ENCODE data around the gene FHL1. TPM values are rescaled to one million over a fixed set of nuclear protein-coding genes. Genes with fewer than 3 reads are reported as not detected.
A peak's percentile ranks its signal among the peaks of the same experiment; 100 is the strongest.

The FHL1 gene
- total RNA-seq, 1 donor from 2014 or later = 90.6 TPM

DNA sequence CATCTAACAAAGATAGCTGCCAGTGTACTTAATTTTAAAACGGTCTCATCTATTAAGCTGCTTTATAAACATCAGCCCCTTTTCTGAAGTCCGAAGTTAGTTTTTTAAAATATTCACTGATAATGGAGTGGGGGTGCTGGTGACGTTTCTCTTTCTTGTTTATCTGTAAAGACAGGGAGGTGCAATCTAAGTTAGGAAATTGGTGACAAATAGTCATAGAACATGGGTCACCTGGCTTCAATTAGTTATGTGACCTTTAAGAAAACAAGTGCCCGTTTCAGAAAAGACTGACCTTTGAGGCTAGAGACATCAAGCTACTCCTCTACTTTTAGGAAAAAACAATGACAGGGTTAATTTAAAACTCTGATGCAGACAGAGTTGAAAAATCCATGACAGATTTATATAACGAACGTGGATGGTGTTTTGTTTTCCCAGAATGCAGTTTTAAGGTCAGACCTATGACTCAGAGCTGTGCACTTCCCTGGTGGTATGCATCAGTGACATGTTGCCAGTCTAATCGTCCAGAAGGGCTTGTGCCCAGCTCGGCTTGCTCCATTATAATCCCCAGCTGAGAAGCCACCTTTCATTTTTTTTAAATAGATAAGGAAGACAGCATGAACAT is 38.2 kb downstream of the FHL1 start:
- DNase-seq (ENCODE audit: low read depth in 2 of 2) = peak; percentile 55 to 82

DNA sequence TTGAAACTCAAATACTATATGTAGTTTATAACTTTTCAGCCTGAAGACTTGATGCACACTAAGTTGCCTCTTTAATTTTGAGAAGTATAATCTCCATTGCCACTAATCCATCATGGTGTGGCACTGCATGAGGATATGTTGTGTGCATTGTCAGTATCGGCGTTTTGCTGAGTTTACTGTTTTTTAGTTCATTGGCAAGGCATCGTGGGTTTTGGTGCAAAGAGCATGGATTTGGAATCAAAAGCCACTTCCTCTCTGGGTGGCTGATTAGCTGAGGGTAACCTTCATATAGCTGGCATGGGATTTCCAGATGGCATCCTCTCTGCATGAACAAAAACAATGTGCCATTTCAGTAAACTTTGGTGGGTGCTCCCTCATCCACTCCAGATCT is 38.7 kb downstream of the FHL1 start:
- DNase-seq (ENCODE audit: low read depth in 2 of 2) = no peak

DNA sequence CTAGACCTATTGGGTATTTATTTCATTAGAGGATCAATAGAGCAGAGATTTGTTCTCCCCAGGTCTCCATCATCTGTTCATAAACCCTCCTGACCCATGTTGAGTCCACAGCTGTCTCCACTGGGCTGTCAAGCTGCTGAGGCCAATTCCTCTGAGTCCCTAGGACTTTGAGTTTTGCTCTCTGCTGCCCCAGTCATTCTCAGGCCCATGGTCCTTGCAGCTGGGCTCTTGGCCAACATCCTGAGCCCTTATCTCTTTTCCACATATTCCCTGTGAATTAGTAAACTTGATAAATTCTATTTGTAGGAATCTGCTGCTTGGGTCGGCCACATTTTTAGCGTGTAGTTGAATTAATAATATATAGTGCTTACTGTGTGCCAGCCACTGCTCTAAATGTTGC is 41.9 kb downstream of the FHL1 start:
- DNase-seq (ENCODE audit: low read depth in 2 of 2) = peak; percentile 60 to 82

DNA sequence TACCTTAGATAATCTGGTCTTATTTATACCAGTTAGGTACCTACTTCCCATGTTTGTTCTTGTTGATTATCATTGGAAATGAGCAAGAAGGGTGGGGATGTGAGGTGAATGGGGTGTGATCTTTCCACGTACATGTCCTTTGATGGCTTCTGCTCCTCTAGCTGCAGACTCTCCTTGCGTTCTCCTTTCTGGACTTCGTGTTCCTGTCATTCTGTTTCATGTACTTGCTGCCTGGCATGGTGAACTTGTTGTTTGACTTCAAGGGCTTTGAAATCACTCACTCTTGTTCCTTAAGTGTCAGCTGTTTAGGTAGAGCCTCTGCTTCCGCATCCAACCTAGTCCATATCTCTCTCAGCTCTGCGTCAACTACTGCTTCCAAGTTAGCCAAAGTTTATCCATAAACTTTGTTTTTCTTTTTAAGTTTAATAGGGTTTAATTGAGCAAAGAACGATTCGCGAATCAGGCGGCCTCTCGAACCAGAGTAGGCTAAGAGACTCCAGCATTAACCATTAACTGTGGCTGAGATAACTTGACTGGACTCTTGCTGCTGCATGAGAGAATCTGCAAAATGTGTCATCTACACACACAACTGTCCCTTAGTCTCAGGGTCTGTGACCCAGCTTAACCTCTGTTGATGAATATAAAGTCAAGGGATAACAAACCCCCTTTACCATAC is 42.8 kb downstream of the FHL1 start:
- DNase-seq (ENCODE audit: low read depth in 2 of 2) = no peak

DNA sequence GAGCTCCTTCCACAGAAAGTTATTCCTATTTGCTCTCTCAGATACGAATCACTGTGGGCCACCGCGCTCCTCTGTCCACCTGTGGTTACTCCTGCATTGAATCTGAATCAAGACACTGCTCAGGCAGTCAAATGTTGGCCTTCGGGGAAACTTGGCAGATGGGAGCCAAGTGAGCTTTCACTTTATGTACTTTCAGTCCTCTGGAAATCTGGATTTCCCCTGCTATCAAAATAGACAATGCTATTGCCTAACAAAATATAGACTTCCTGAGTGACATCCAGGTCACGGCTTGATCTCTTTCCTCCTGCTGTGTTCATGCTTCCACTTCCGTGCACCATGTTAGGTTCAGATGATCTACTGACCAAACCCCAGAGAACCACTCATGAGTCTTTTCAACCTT is 43.8 kb downstream of the FHL1 start:
- DNase-seq (ENCODE audit: low read depth in 2 of 2) = peak; percentile 82 to 84

DNA sequence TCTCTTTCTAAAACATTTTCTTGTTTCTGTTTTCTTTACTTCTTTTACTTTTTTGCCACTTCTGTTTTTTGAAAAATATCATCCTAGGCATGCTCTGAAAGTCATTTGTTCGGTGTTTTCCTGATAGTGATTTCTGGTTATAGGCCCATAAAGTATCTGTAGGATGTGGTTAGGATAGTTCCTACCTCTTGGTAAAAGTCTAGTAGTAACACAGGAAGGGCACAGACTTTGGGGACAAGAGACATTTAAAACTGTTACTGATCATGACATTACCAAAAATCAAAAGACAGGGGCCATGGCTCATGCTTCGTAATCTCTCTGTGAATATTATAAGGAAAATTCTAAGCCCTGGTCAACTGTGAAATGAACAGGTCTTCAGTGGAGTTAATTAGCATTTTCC is 44.8 kb downstream of the FHL1 start:
- DNase-seq (ENCODE audit: low read depth in 2 of 2) = no peak

DNA sequence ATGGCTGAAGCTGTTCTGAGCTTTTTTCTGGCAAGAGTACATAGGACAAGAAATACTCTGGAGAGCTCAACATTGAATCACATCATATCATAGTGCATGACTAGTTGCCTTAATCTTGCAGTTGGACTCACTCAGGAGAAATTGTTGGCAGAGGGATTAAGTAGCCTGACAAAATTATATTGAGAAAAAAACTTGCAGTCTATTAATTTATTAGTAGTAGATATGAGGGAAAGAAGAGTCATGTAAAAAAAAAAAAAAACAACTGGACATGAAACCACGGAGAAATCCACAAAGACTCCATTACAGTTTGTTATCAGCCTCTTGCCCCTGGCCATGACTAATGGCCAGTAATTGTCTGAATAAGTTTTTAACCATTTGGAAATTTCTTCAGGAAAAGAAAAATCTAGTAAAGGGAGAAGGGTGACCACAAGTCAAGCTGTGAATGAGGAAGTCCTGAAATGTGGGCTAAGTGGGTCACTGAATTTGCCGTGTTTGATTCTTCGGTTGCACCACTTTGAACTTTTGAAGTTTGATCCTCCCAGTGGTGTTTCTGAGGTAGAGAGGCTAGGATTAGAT is 45.6 kb downstream of the FHL1 start:
- DNase-seq (ENCODE audit: low read depth in 2 of 2) = no peak

DNA sequence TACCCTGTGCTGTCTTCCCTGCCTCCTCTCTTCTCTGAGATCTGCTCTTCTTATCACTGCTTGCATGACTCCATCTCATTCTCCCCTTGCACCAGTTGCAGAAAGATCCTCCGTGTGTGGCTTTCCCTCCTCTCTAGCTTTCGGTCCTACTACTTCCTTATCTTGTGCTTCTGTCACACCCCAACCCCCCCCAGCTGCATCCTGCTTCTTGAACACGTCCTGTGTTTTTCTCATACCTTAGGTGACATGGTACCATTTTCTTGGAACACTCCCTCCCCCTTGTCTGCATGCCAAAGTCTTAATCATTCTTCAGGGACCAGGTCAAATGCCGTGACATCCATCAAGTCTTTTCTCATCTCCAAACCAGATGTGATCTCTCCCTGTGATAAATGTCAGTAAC is 46.4 kb downstream of the FHL1 start:
- no peak for DNase-seq (ENCODE audit: low read depth in 2 of 2)

DNA sequence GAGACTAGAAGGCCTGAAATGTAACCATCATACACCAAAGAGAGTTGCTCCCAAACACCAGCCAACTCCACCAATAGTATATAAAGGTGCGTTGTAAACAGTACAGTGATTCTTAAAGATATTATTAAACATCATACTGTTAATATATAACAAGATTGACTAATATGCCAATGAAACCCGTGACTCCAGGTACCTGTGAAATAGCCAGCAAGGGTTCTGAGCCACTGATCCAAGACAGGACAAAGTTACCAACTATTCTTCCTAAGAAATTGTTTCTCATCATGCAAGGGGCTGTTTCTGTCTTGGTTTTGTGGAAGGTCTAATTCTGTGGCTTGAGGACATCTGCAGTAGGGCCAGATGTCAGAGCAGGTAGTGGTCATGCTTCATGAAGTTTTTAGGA is 47.2 kb downstream of the FHL1 start:
- no peak for DNase-seq (ENCODE audit: low read depth in 2 of 2)

DNA sequence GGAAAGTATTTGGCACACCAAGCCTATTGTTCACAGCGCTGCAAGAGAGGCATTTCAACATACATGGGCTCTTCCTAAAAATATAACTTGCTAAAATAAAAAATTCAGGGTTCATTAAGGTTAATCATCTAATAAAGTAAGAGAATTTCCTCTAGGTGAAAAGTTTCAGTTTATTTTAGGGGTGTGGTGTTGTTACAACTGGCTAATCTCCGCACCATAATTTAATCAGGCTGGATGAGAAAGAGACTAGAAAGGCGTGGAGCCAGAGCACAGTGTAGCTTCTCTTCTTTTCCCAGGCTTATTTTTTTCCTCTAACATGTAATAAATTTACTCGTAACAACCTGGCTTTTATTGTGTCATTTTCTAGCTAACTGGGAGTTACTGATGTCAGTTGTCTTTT is 47.9 kb downstream of the FHL1 start:
- DNase-seq (ENCODE audit: low read depth in 2 of 2) = peak; percentile 62 to 74

DNA sequence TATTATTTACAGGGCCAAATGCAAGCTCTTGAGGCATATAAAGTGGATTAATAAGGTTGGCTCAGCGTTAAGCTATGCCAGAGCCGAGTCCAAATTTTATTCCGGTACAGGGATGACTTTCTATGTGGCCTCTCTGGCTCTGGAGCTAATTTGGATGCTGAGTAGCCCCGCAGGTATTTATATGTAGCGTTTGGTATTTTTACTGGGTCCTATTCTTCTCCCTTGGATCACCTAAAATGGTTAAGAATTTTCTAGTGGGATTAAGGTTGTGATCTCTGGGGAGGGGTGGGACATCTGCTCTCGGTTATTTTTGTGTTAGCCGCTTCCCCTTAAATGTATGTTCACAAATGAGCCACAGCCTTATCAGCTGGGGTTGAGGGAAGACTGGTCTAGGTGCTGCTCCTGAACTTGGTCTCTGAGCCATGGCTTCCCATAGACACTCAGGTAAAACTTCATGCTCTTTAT is 49.4 kb downstream of the FHL1 start:
- DNase-seq (ENCODE audit: low read depth in 2 of 2) = no peak

DNA sequence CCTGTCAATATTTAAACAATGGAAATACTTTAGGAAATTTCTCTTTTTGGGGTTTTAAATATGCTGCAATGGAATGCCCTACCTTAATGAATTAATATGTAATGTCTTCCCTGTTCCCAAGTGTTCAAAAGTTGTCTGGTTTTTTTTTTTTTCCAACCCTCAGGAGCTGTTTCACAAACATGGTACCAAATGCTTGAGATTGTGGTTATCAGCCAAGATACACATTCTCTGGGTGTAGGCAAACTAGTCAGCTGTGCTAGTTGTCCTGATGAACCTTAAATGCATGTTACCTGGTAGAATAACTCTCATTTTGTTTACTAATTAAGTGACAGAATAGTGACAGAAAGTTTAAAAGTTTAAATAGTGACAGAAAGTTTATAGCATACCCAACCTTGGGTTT is 50.7 kb downstream of the FHL1 start:
- no peak for DNase-seq (ENCODE audit: low read depth in 2 of 2)

DNA sequence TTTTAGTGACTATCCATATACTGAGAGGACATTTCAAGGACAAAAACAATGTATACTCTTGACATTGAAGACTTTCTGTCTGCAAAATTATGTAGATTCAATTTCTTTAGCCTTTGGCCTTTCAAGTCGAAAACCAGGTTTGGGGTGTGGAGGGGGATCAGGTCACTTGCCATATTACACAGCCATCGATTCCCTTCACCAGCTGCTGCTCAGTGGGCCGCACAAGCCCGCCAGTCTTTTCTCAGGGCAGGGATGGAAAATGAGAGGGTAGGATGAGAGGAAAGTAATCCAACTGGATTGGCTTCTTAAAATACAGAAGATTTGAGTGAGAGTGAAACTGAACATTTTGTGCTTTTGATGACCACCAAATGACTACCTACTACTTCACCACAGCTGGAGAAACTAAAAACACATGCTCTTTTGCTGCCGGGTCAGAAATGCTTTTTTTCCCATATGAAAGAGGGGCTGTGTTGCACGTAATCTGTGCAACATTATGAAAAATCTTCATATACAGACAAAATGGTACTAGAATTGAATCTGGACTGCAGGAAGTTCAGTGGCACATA is 51.4 kb downstream of the FHL1 start:
- no peak for DNase-seq (ENCODE audit: low read depth in 2 of 2)

DNA sequence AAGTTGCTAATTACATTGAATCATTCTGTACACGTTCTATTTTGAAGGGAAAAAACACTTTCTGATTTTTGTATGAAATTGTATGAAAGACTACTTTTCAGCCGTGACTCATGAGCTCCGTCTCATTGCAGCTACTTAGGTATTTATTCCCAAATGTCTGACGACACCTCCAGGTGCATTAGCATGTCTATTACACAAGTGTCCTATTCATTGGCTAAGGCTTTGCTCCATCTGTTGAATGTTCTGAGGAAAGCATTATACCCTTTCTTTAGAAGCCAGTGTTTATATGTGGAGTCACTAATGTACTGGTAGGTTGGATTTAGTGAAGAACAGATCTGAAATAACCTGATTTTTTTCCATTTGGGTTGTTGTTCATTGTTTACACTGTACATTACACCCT is 52.0 kb downstream of the FHL1 start:
- DNase-seq (ENCODE audit: low read depth in 2 of 2) = no peak

DNA sequence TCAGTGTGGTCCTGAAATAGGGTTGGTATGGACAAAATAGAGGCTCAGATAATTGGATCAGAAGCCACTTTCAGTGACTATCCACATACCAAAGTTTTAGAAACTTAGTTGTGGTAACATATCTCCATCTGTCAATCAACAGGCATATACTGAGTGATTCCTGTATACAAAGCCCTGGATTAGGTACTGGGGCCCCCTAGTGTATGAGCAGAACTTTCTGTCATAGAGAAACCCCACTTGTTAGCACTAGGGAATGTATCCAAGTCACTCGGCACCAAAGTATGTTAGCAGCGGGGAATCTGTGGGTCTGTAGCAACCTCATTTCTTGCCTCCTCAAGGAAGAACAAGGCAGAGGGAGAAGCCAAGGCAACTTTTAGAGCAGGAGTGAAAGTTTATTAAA is 53.1 kb downstream of the FHL1 start:
- peak in 1 of 2 donors; percentile 68 for DNase-seq (ENCODE audit: low read depth in 2 of 2)

DNA sequence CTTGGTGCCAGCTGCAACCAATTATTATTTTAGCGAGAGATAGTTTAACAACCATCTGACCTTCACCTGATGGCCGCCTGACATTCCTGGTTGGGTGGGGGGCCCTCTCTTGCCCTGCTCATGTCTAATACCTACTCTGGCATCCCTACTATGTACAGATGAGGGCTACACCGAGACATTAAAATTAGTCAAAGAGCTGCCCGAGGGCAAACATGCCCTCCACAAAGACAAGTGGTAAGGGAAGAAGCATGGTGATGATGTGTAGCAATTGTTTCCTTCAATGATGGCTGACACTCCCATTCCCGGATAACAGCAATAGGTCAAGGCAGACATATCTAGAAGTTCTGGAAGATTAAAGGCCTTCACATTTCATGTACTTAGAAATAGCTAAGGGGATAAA is 54.3 kb downstream of the FHL1 start:
- DNase-seq (ENCODE audit: low read depth in 2 of 2) = no peak

DNA sequence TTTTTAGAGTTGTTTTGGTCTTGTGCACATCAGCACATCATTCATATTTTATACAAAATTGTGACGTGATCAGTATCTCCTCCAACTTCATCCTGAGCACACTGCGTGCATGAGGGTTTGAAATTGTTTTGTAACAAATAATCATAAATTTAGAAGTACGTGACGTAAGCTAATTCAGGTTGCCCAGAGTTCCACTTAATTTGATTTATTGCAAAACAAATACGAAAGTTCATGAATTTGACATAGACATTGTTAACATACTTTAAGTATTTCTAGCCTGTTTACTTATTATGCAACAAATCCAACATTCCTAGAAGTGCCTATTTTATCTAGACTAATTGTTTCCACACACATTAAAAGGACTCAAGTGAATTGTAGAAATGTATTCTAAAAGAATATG is 55.6 kb downstream of the FHL1 start:
- no peak for DNase-seq (ENCODE audit: low read depth in 2 of 2)

DNA sequence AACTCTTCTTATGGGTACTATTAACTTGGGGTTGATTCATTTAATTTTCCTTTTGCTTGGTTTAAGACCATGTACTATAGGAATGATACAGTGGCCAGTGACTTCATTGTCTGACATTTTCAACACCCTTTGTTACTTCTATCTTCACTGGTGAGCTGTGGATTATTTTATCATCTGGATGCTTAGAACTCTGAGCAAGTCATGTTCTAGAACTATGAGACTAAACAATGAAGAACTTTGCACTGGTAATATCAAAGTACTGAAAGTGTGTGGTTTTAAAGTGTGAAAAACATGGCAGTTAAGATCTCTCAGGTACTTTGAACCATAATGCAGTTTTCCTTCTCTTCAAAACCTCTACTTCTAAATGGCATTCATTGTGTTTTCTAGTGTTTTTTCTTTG is 56.1 kb downstream of the FHL1 start:
- no peak for DNase-seq (ENCODE audit: low read depth in 2 of 2)

DNA sequence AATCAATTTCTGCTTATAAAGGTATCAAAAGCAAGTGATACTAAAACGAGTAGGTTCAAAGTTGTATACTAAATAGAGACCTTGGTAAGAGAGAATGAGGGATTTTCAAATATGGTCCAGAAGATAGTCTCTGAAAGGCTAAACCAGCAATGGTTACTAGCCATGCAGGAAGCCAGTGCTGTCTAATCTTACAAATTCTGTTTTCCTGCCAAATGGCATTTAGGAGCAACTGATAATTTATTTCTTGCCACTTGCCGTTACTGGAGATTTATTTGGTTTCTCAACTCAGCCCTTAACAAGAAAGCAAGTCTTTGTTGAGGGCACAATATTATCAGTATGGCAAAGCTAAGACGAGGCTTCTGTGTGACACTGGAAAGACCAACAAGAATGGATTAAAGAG is 56.6 kb downstream of the FHL1 start:
- no peak for DNase-seq (ENCODE audit: low read depth in 2 of 2)

DNA sequence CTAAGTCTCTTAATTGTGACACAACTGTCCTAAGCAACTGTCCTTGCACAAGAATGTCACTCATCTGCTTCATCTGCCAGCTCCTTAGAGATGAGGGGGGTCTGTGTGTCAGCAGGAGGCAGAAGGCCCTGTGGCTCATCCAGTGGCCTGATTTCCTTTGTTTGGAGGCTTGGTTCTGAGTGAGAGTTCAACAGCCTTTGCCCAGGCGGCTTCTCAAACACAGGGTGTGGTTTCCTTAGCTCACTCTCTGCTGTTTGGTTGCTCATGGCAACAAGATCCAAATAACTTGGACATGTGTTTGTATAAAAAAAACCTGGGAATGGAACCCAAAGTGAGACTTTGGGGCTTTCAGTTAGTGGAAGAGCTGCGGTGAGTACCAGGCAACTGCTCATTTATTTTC is 57.2 kb downstream of the FHL1 start:
- peak in 1 of 2 donors; percentile 79 for DNase-seq (ENCODE audit: low read depth in 2 of 2)

DNA sequence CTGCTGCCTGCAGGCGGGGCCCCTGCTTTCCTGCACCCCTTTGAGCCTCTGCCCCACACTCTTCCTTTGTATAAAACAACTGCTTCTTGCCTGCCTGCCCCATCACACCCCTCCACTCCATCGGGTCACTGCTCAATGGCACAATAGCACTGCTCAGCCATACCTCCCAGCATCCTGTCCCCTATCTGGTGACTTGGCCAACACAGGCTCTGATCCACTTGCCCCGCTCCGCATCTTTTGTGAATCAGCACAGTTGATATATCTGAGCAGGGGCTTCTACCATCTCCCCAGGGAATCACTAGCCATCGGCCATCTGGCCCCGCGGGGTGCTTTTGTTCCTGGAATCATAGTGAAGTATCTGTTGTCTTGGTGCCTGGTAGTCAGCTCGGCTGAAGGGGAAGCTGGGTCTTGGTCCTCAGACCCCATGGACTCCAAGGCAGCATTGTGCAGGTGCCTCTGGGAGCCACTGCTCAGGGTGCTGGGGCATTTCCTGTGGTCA is 58.6 kb downstream of the FHL1 start:
- DNase-seq (ENCODE audit: low read depth in 2 of 2) = no peak

DNA sequence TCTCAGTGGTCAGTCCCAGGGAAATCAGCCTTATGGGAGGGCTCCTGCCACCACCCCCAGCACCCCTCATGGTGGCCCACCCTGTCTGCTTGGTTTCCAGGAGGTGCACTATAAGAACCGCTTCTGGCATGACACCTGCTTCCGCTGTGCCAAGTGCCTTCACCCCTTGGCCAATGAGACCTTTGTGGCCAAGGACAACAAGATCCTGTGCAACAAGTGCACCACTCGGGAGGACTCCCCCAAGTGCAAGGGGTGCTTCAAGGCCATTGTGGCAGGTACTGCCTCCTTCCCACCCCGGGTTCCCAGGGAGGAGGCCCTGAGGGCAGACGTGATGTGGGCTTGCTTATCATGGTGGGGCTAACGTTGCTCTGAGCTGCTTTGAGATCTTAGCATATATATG is 59.6 kb downstream of the FHL1 start:
- no peak for DNase-seq (ENCODE audit: low read depth in 2 of 2)

DNA sequence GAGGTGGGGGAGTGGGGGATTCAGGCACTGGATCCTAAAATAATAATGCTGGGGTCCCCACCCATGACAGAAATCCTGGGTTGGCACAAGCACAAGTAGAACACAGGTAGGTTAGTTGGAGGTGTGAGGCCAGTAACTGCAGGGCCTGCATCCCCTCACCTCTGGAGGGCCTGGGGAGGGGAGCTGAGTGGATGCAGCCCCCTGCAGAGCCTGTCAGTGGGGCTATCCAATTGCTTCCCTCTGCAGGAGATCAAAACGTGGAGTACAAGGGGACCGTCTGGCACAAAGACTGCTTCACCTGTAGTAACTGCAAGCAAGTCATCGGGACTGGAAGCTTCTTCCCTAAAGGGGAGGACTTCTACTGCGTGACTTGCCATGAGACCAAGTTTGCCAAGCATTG is 60.2 kb downstream of the FHL1 start:
- no peak for DNase-seq (ENCODE audit: low read depth in 2 of 2)

Data from dermis microvascular lymphatic vessel endothelial cell (primary cell).